Activated T-cell treated with anti-CD3 and anti-CD28 coated beads, Interleukin-2, amount 50 U/mL, for 72 hours (primary cell): Measurements from ENCODE around the gene RHBDD2. TPM values are rescaled to one million over a fixed set of nuclear protein-coding genes. Genes with fewer than 3 reads are reported as not detected.

Experiments used
- ATAC-seq, 2 donors: fragments of 150-1000 bp; cut with Tn5 transposase; replicated peaks in 1 of 2; 2 replicates each; pipeline ENCODE4 v1.10.0; 2021; ENCODE audit warnings: moderate library complexity in 2 of 2, mild to moderate bottlenecking in 1 of 2
- DNase-seq, 2 donors: peaks; one replicate each; pipeline ENCODE4 v3.0.0; 2021 to 2022; ENCODE audit warnings: mixed read lengths in 1 of 2
- H3K27ac Mint-ChIP-seq: one replicate; pipeline ENCODE4 v1.8.0; 2022; ENCODE audit warnings: mild to moderate bottlenecking, moderate library complexity, mixed read lengths
- H3K27me3 Mint-ChIP-seq: one replicate; pipeline ENCODE4 v1.8.0; 2022; ENCODE audit warnings: low read depth, mixed read lengths
- H3K36me3 Mint-ChIP-seq, 2 donors: one replicate each; pipeline ENCODE4 v1.8.0; 2022; ENCODE audit warnings: mixed read lengths in 2 of 2, mild to moderate bottlenecking in 1 of 2; ENCODE audit not compliant: insufficient read depth in 2 of 2
- H3K4me1 Mint-ChIP-seq: one replicate; pipeline ENCODE4 v1.8.0; 2022; ENCODE audit warnings: low read depth, mixed read lengths
- H3K4me3 Mint-ChIP-seq, 2 donors: one replicate each; pipeline ENCODE4 v1.8.0; 2022; ENCODE audit warnings: mild to moderate bottlenecking in 2 of 2, mixed read lengths in 2 of 2, moderate library complexity in 2 of 2
- H3K9me3 Mint-ChIP-seq, 2 donors: one replicate each; pipeline ENCODE4 v1.8.0; 2022; ENCODE audit warnings: mixed read lengths in 2 of 2
- total RNA-seq, 2 donors: library from RNA; stranded (reverse); gene quantifications; one replicate each; pipeline ENCODE4 v1.2.3, GENCODE V29; 2022

The RHBDD2 gene
- total RNA-seq, 2 donors from 2014 or later = 57.2 to 58.6 TPM

- no peaks in the 10 kb centered on the region for H3K36me3 Mint-ChIP-seq
- DNase-seq (no peak), ATAC-seq (no peak)
- no peaks in the 10 kb centered on the region for H3K9me3 Mint-ChIP-seq
- no peak overlapping the region for H3K27ac Mint-ChIP-seq
- no peaks in the 10 kb centered on the region for H3K27me3 Mint-ChIP-seq
- H3K4me1 Mint-ChIP-seq = peaks cover 23% of the 10 kb centered on the region
- H3K4me3 Mint-ChIP-seq = no peak overlapping the region
Measured at GRCh38 chr7:75921479-75921878, 42.6 kb downstream of the RHBDD2 start.

GRCh38 chr7:75922966-75923603 lies 44.3 kb downstream of the RHBDD2 start:
- H3K4me1 Mint-ChIP-seq = peaks cover 24% of the 10 kb centered on the region
- no peak overlapping the region for H3K27ac Mint-ChIP-seq
- no peaks in the 10 kb centered on the region for H3K27me3 Mint-ChIP-seq
- no peaks in the 10 kb centered on the region for H3K9me3 Mint-ChIP-seq
- H3K4me3 Mint-ChIP-seq = no peak overlapping the region
- ATAC-seq = no peak
- no peak for DNase-seq
- H3K36me3 Mint-ChIP-seq = no peaks in the 10 kb centered on the region

GRCh38 chr7:75924256-75924655 lies 45.4 kb downstream of the RHBDD2 start:
- H3K27me3 Mint-ChIP-seq = no peaks in the 10 kb centered on the region
- no peak for ATAC-seq

GRCh38 chr7:75924889-75925288 lies 46.1 kb downstream of the RHBDD2 start:
- DNase-seq = no peak

More at GRCh38 chr7:75924256-75924655, 45.4 kb downstream of the RHBDD2 start:
- Mint-ChIP-seq H3K4me3 (no peak overlapping the region), H3K27ac (no peak overlapping the region), H3K36me3 (no peaks in the 10 kb centered on the region), H3K4me1 (peaks cover 24% of the 10 kb centered on the region), H3K9me3 (no peaks in the 10 kb centered on the region)
- no peak for DNase-seq

GRCh38 chr7:75925717-75926435 lies 47.0 kb downstream of the RHBDD2 start:
- H3K27me3 Mint-ChIP-seq = no peaks in the 10 kb centered on the region
- no peak overlapping the region for H3K4me3 Mint-ChIP-seq
- DNase-seq = no peak
- H3K9me3 Mint-ChIP-seq = no peaks in the 10 kb centered on the region
- H3K4me1 Mint-ChIP-seq = peaks cover 18% of the 10 kb centered on the region
- no peak overlapping the region for H3K27ac Mint-ChIP-seq
- no peaks in the 10 kb centered on the region for H3K36me3 Mint-ChIP-seq
- ATAC-seq = no peak

More at GRCh38 chr7:75924889-75925288, 46.1 kb downstream of the RHBDD2 start:
- no peak overlapping the region for H3K4me3 Mint-ChIP-seq
- H3K4me1 Mint-ChIP-seq = peaks cover 18% of the 10 kb centered on the region
- no peaks in the 10 kb centered on the region for H3K9me3 Mint-ChIP-seq
- H3K27ac Mint-ChIP-seq = no peak overlapping the region
- no peak for ATAC-seq
- H3K27me3 Mint-ChIP-seq = no peaks in the 10 kb centered on the region
- no peaks in the 10 kb centered on the region for H3K36me3 Mint-ChIP-seq

DNA sequence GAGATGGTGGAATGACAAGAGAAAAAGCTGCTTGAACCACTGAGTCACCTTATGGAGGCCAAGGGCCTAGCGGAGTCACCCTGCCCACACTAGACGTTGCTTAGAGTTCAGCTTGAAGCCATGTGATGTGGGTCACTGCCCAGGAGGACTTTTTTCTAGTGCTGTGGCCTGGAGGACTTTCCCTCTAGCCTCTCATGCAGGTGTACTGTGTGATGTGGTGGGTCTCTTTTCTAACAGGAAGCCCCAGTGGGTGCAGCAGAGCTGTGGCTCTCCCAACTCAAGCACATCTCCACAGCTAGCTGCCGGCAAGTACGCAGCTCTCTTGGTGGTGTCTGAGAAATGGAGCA lies 49.7 kb downstream of the RHBDD2 start:
- Mint-ChIP-seq H3K4me3 (peak overlapping the region; percentile 32 to 48), H3K4me1 (peaks cover 11% of the 10 kb centered on the region), H3K36me3 (no peaks in the 10 kb centered on the region), H3K27me3 (no peaks in the 10 kb centered on the region), H3K9me3 (no peaks in the 10 kb centered on the region), H3K27ac (peak overlapping the region; percentile 25)
- DNase-seq (peak; percentile 30 to 58), ATAC-seq (peak; percentile 94 to 96)

- Mint-ChIP-seq H3K9me3 (no peaks in the 10 kb centered on the region), H3K4me3 (no peak overlapping the region), H3K36me3 (peaks cover 0 to 3% of the 10 kb centered on the region in 2 donors), H3K27me3 (no peaks in the 10 kb centered on the region), H3K27ac (no peak overlapping the region), H3K4me1 (peaks cover 11% of the 10 kb centered on the region)
- DNase-seq (no peak), ATAC-seq (no peak)
Measured at GRCh38 chr7:75931680-75932079, 52.8 kb downstream of the RHBDD2 start.

GRCh38 chr7:75937958-75938786 lies 59.3 kb downstream of the RHBDD2 start:
- no peaks in the 10 kb centered on the region for H3K4me1 Mint-ChIP-seq
- peaks cover 0 to 3% of the 10 kb centered on the region in 2 donors for H3K36me3 Mint-ChIP-seq
- H3K9me3 Mint-ChIP-seq = no peaks in the 10 kb centered on the region
- H3K27me3 Mint-ChIP-seq = no peaks in the 10 kb centered on the region
- H3K27ac Mint-ChIP-seq = no peak overlapping the region
- ATAC-seq (no peak), DNase-seq (no peak)
- H3K4me3 Mint-ChIP-seq = no peak overlapping the region

Other genes starting within 250 kb of the RHBDD2 start
- 10 to 100 TPM; 10.9 to 11.4 TPM for gene HIP1, start 140.1 kb upstream of the RHBDD2 start, total RNA-seq
- 1 to 10 TPM in 1 of 2 donors, not detected in 1; 1.2 TPM for gene CCL26, start 106.8 kb upstream of the RHBDD2 start, total RNA-seq
- gene CCL24, start 65.2 kb upstream of the RHBDD2 start, total RNA-seq = under 1 TPM in 1 of 2 donors, not detected in 1; 0.46 TPM
- 10 to 100 TPM; 31.6 to 42.7 TPM for gene POR, start 36.1 kb downstream of the RHBDD2 start, total RNA-seq
- gene TMEM120A, start 115.6 kb downstream of the RHBDD2 start, total RNA-seq = 10 to 100 TPM; 23.5 to 25.4 TPM
- gene STYXL1, start 169.0 kb downstream of the RHBDD2 start, total RNA-seq = 10 to 100 TPM; 52.0 to 54.6 TPM
- gene MDH2, start 169.1 kb downstream of the RHBDD2 start, total RNA-seq = 100 to 1,000 TPM; 162 to 170 TPM